CD14-positive monocyte (primary cell): ENCODE measurements around the gene CACNB2. TPM values are rescaled to one million over a fixed set of nuclear protein-coding genes. Genes with fewer than 3 reads are reported as not detected.

Experiments
- DNase-seq, 3 donors: peaks; one replicate each; pipeline ENCODE4 v3.0.0-alpha.2; 2011 to 2022
- H2AFZ ChIP-seq: 2 replicates; pipeline ENCODE4 v1.6.0; 2012; ENCODE audit warnings: mild to moderate bottlenecking, low read depth, low read length, inconsistent platforms; ENCODE audit not compliant: insufficient read depth, poor library complexity, severe bottlenecking
- H3K27ac ChIP-seq, 2 donors: 1 replicate in 1 of 2; 2 replicates in 1 of 2; pipeline ENCODE4 v1.5.1; 2012 to 2013; ENCODE audit warnings: low read length in 2 of 2, control low read depth in 1 of 2, inconsistent platforms in 1 of 2, low read depth in 1 of 2, mild to moderate bottlenecking in 1 of 2
- H3K27me3 ChIP-seq, 2 donors: one replicate each; pipeline versions ENCODE4 v1.6.0 to v1.6.1; 2011 to 2013; ENCODE audit warnings: low read length in 2 of 2; ENCODE audit not compliant: control insufficient read depth in 2 of 2, insufficient read depth in 2 of 2
- H3K36me3 ChIP-seq, 2 donors: replicated peaks in 1 of 2; 1 replicate in 1 of 2; 2 replicates in 1 of 2; pipeline versions ENCODE4 v1.5.1 to v1.6.1; 2012 to 2013; ENCODE audit warnings: low read length in 2 of 2, control low read depth in 1 of 2, inconsistent platforms in 1 of 2, mild to moderate bottlenecking in 1 of 2; ENCODE audit not compliant: insufficient read depth in 2 of 2, control insufficient read depth in 1 of 2
- H3K4me1 ChIP-seq, 2 donors: 1 replicate in 1 of 2; 2 replicates in 1 of 2; pipeline versions ENCODE4 v1.5.1 to v1.6.1; 2012 to 2013; ENCODE audit warnings: low read length in 2 of 2, control low read depth in 1 of 2, inconsistent platforms in 1 of 2, mild to moderate bottlenecking in 1 of 2, moderate library complexity in 1 of 2; ENCODE audit not compliant: insufficient read depth in 2 of 2, control insufficient read depth in 1 of 2
- H3K4me2 ChIP-seq: replicated peaks from 2 replicates; pipeline ENCODE3; 2012; ENCODE audit warnings: low read length, moderate library complexity, mild to moderate bottlenecking; ENCODE audit not compliant: poor library complexity, severe bottlenecking; ENCODE audit errors: extremely low read depth
- H3K4me3 ChIP-seq, 3 experiments: fragments of 200-600 bp in 1 of 3; sonication (generic) in 1 of 3; replicated peaks in 1 of 3; 1 replicate in 2 of 3; 2 replicates in 1 of 3; pipeline ENCODE4 v1.5.1; 2011 to 2013; ENCODE audit warnings: low read length in 3 of 3, mild to moderate bottlenecking in 3 of 3, control low read depth in 2 of 3, low read depth in 2 of 3, inconsistent platforms in 1 of 3, moderate library complexity in 1 of 3
- H3K79me2 ChIP-seq: 2 replicates; pipeline ENCODE4 v1.6.0; 2012; ENCODE audit warnings: mild to moderate bottlenecking, control low read depth, inconsistent platforms, low read length, moderate library complexity; ENCODE audit not compliant: insufficient read depth
- H3K9ac ChIP-seq: 2 replicates; pipeline ENCODE4 v1.6.0; 2017; ENCODE audit warnings: low read length, mild to moderate bottlenecking; ENCODE audit not compliant: insufficient read depth, poor library complexity, severe bottlenecking
- H3K9me3 ChIP-seq, 2 donors: replicated peaks in 1 of 2; 1 replicate in 1 of 2; 2 replicates in 1 of 2; pipeline versions ENCODE4 v1.5.1 to v1.6.1; 2012 to 2013; ENCODE audit warnings: low read length in 2 of 2, control low read depth in 1 of 2; ENCODE audit not compliant: control insufficient read depth in 1 of 2, insufficient read depth in 1 of 2
- H4K20me1 ChIP-seq: 2 replicates; pipeline ENCODE4 v1.6.0; 2012; ENCODE audit warnings: mild to moderate bottlenecking, low read length, control low read depth, moderate library complexity; ENCODE audit not compliant: insufficient read depth
- H3K27ac Mint-ChIP-seq, 7 donors: one replicate each; pipeline ENCODE4 v1.8.0; 2020; ENCODE audit warnings: mild to moderate bottlenecking in 7 of 7, mixed read lengths in 7 of 7, moderate library complexity in 6 of 7, inconsistent platforms in 2 of 7
- H3K27me3 Mint-ChIP-seq, 3 donors: one replicate each; pipeline ENCODE4 v1.8.0; 2021 to 2022; ENCODE audit warnings: low read depth in 3 of 3, mild to moderate bottlenecking in 3 of 3, mixed read lengths in 3 of 3, moderate library complexity in 3 of 3, inconsistent platforms in 1 of 3
- H3K36me3 Mint-ChIP-seq, 2 donors: one replicate each; pipeline ENCODE4 v1.8.0; 2020; ENCODE audit warnings: mixed read lengths in 2 of 2, inconsistent platforms in 1 of 2, mild to moderate bottlenecking in 1 of 2
- H3K4me1 Mint-ChIP-seq: one replicate; pipeline ENCODE4 v1.8.0; 2020; ENCODE audit warnings: mild to moderate bottlenecking, mixed read lengths
- H3K4me3 Mint-ChIP-seq, 2 donors: one replicate each; pipeline ENCODE4 v1.8.0; 2020; ENCODE audit warnings: mild to moderate bottlenecking in 2 of 2, mixed read lengths in 2 of 2, moderate library complexity in 1 of 2
- H3K9me3 Mint-ChIP-seq, 7 donors: one replicate each; pipeline ENCODE4 v1.8.0; 2020 to 2022; ENCODE audit warnings: mixed read lengths in 7 of 7, mild to moderate bottlenecking in 6 of 7, moderate library complexity in 6 of 7, inconsistent platforms in 2 of 7
- WGBS: methylation state at CpG from one replicate; pipeline ENCODE4 v1.1.5; 2013; ENCODE audit warnings: missing lambda C conversion rate; ENCODE audit not compliant: insufficient coverage; 5-methylcytosine and 5-hydroxymethylcytosine counted together
- intact Hi-C, 2 donors: fragments of 100-400 bp; cut with micrococcal nuclease; formaldehyde crosslinking; loops; one replicate each; pipeline versions ENCODE4 v1.15.0 to v1.15.1; 2023
- polyA plus RNA-seq, 3 donors: library from polyadenylated mRNA; depleted of rRNA in 1 of 3; unstranded in 2 of 3; stranded (reverse) in 1 of 3; fragments of 300-500 nt in 2 of 3; fragments of >200 nt in 1 of 3; fragmentation: Illumina TruSeq in 2 of 3; gene quantifications; 1 replicate in 2 of 3; 2 replicates in 1 of 3; pipeline ENCODE4 v1.2.3, GENCODE V29; 2012 to 2021
- TF ChIP-seq, protein P1 (sequence below): fragments of 200-600 bp; IDR thresholded peaks from one replicate; pipeline ENCODE4 v1.8.0; 2022; ENCODE audit warnings: antibody characterized with exemption, mild to moderate bottlenecking

Gene CACNB2
- polyA plus RNA-seq, 3 donors: 0.05 TPM; not detected in 2

DNA sequence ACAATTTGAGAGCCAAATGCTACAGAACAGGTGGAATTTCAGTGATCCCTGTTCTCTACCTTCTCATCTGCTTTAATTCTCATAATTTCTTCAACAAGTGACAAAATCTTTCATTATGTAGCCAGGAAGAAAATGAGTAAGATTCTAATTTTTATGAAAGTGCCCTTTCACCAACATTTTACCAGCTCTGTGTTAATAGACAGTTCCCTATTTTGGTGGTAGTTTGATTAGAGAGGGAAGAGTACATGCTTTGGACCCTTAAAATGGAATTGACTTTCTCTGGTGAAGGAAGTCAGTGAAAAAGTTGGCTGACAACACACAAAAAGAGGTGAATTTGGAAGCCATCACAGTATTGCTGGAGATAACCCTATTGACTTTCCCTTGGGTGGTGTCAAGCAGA lies 61.7 kb downstream of the CACNB2 start:
- Mint-ChIP-seq H3K27ac (no peak overlapping the region), H3K9me3 (no peaks in the 10 kb centered on the region), H3K27me3 (peaks cover 0 to 2% (median 2%) of the 10 kb centered on the region in 3 donors), H3K4me1 (peaks cover 16% of the 10 kb centered on the region), H3K36me3 (no peaks in the 10 kb centered on the region), H3K4me3 (no peak overlapping the region)
- DNase-seq: no peak
- no peaks in the 10 kb centered on the region for H3K27me3 ChIP-seq
- no peaks in the 10 kb centered on the region for H3K36me3 ChIP-seq
- TF ChIP-seq, protein P1, sequence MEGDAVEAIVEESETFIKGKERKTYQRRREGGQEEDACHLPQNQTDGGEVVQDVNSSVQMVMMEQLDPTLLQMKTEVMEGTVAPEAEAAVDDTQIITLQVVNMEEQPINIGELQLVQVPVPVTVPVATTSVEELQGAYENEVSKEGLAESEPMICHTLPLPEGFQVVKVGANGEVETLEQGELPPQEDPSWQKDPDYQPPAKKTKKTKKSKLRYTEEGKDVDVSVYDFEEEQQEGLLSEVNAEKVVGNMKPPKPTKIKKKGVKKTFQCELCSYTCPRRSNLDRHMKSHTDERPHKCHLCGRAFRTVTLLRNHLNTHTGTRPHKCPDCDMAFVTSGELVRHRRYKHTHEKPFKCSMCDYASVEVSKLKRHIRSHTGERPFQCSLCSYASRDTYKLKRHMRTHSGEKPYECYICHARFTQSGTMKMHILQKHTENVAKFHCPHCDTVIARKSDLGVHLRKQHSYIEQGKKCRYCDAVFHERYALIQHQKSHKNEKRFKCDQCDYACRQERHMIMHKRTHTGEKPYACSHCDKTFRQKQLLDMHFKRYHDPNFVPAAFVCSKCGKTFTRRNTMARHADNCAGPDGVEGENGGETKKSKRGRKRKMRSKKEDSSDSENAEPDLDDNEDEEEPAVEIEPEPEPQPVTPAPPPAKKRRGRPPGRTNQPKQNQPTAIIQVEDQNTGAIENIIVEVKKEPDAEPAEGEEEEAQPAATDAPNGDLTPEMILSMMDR: no peak
- H3K4me1 ChIP-seq: peaks cover 0 to 5% of the 10 kb centered on the region in 2 donors
- H3K79me2 ChIP-seq: no peaks in the 10 kb centered on the region
- H3K9ac ChIP-seq: no peak overlapping the region
- H4K20me1 ChIP-seq: no peaks in the 10 kb centered on the region
- no peak overlapping the region for H2AFZ ChIP-seq
- intact Hi-C loops: no loop called here
- no peak overlapping the region for H3K4me2 ChIP-seq
- H3K9me3 ChIP-seq: no peaks in the 10 kb centered on the region
- no peak overlapping the region for H3K27ac ChIP-seq
- no peak overlapping the region for H3K4me3 ChIP-seq

DNA sequence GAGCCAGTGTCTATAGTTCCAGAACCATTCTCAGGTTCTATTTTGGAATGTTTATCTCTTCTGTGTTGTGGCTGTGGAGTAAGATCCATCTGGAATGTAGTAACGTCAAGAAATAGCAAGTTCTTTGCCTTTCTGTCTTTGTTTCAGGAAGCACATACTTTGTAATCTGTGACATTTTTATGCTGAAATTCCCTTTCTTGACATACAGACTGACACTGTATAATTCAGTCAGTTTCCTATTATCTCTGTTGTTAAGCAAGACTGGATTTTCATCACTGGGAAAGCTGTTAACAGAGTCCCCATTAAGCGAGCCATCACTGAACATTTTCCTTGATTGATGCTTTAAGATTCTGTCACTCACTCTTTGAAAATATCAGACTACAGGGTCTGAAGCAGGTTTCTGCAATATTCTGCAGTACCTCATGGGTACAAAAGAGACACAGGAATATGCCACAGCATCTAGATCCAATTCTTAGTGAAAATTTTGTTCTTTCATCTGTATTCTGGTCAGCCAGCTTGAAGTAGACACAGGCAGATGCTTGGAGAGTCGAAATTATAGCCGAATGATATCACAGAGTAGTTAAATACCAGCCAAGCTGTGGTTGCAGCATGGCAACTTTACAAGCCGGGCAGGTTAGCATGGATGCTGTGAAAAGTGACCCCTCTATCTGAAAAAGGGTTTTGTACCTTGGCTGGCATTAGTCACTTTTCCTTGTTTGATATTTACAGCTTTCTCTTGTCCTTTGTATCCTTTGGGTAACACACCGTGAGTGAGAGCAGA lies 62.6 kb downstream of the CACNB2 start:
- H3K9me3 Mint-ChIP-seq: no peaks in the 10 kb centered on the region
- peaks cover 16% of the 10 kb centered on the region for H3K4me1 Mint-ChIP-seq
- peaks cover 0 to 2% (median 2%) of the 10 kb centered on the region in 3 donors for H3K27me3 Mint-ChIP-seq
- no peak overlapping the region for H3K9ac ChIP-seq
- no peaks in the 10 kb centered on the region for H3K27me3 ChIP-seq
- H3K4me2 ChIP-seq: peak overlapping the region; percentile 20
- peaks cover 0 to 5% of the 10 kb centered on the region in 2 donors for H3K4me1 ChIP-seq
- H3K27ac Mint-ChIP-seq: no peak overlapping the region
- H3K36me3 ChIP-seq: no peaks in the 10 kb centered on the region
- peak overlapping the region in 1 of 2 donors; percentile 54 for H3K4me3 Mint-ChIP-seq
- H3K4me3 ChIP-seq: no peak overlapping the region
- H3K36me3 Mint-ChIP-seq: no peaks in the 10 kb centered on the region
- no peaks in the 10 kb centered on the region for H4K20me1 ChIP-seq
- H3K79me2 ChIP-seq: no peaks in the 10 kb centered on the region
- TF ChIP-seq, protein P1: no peak
- H3K9me3 ChIP-seq: no peaks in the 10 kb centered on the region
- intact Hi-C loops: no loop called here
- WGBS: 90% methylated on average over 2 of the region's 6 CpGs
- DNase-seq: peak in 1 of 3 donors; percentile 7
- H3K27ac ChIP-seq: no peak overlapping the region
- H2AFZ ChIP-seq: peak overlapping the region; percentile 12
